GM21619 (cell line): ENCODE measurements around the gene ACP2.

Experiments
- ATAC-seq: cut with Tn5 transposase; IDR thresholded peaks from one replicate; pipeline ENCODE4 v1.9.1; 2021; ENCODE audit not compliant: unreplicated experiment

Gene ACP2

DNA sequence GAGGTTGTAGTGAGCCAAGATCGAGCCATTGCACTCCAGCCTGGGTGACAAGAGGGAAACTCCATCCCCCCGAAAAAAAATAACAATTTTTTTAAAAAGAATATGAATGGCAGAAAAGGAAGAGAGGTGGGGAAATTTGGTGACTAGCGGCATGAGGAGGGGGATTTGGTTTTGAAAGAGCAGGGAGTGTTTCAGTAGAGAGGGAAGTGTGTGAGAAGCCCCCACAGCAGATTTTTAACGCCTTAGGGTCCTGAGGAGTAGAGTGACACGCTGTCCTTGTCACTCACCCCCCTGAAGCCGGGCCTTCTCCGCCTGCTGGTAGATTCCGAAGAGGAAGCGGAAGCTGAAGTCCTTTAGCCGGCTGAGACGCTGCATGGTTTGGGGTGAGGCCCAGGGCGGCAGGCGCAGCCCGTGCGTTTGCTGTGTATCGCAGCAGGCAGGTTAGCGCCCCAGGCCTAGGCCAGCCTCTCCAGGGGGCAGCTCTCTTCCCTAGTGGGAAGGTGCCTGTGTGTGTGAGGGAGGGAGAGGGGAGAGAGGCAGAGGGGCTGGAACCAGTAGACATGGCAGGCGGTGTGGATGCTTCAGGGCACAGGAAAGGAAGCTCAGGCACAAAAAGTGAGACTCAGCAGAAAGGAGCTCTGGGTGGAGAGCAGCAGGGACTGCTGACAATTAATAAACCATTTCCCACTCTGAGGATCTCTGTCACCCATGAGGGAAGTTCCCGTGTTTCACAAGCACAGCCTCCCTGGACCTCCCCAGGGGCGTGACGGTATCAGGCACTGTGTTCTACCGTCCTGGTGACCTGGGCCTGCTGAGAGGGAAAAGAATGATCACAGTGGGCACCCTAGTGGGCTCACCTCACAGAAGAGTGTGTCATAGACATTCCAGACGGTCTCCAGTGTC, 3.9 kb downstream of the ACP2 start:
- ATAC-seq: no peak

DNA sequence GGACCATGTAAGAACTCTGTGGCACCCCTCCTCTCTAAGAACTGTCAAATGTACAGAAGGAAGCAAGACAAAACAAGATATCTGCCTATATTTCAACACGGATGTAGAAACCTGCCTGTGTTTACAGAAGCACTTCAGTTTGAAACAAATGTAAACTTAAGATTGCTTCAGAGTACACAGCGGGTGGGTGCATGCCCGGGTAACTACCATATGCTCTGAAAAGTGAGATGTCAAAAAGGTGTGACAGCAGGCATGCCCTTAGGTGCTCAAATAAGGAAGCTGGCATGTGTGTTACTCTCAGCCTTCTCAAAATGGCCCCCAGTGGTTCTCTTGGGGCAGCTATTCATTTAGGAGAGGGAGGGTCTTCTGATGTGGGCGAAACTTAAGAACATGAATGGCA, 5.2 kb downstream of the ACP2 start:
- no peak for ATAC-seq

DNA sequence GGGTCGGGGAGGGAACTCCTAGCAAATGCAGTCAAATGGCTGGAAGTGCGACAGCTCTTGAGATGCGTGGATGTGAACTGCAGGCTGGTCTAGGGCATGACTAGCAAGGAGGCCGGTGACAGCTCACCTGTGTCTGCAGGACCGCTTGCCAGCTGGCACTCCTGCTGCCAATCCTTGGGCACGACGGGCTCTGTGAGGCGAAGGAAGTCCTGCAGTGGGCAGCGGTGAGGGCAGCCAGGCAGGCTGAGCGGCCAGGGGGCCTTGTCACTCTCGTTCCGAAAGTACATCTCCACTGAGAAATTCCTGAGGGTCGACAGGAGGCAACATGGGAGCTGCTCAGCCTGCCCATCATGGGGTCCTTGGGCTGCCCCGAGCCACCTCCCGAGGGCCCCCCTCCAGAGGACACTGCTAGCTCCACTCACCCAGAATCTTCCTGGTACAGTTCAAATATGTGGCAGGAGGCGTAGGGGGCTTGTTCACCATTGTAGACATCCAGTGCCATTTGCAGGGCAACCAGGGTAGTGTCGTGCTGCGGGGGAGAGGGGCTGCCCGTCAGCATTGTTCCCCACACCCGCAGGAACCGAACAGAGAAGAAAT, 5.9 kb downstream of the ACP2 start:
- no peak for ATAC-seq

DNA sequence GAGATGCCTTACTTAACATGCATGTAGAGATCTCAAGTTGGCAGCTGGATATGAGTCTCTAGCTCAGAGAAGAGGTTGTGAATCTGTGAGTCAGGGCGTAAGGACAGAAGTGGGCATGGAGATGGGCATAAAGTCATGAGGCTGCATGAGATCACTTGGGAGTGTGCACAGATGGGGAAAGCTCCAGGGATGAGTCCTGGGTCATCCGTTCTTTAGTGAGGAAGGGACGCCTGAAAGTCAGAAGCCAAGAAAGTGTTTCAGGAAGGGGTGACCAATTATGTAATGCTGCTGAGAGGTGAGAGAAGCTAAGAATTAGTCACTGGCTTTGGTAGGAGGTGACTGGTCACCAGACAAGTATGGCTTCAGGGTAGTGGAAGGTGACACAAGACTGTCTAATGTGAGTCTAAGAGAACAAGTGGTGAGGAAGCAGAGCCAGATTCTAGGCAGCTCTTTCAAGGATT, 6.7 kb downstream of the ACP2 start:
- ATAC-seq: no peak

DNA sequence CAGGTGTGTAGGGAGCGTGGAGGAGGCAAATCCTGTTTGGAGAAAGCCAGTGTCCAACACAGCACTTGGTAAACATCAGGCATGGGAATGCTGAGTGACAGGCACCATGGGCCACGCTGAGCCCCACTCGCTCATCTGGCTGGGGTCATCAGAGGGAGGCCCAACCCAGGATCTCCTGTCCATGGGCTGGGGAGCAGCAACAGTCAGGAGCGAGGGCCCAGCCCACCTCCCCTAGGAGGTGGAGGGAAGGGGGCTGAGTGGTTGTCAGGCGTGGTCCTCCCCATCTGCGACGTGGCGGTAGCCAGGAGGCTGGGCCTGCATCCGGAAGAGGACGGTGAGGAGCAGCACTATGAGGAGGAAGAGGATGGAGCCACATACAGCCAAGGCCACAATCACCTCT, 8.8 kb downstream of the ACP2 start:
- no peak for ATAC-seq

DNA sequence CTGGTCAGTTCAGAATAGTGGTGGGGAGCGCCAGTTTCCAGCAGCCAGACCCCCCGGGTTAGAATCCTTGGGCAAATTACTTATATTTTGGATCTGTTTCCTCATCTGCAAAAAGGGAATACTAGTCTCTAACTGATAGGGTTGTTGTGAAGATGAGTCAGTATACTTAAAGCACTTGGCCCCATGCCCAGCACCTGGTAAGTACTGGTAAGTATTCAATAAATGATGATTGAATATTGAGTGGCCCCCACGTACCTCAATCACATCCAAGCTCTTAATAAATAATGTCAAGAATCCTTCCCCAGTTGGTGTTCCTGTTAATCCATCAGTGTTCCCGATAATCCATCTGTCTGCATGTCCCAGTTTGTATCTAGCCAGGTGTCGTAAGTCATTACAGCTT, 12.1 kb downstream of the ACP2 start:
- ATAC-seq: no peak

DNA sequence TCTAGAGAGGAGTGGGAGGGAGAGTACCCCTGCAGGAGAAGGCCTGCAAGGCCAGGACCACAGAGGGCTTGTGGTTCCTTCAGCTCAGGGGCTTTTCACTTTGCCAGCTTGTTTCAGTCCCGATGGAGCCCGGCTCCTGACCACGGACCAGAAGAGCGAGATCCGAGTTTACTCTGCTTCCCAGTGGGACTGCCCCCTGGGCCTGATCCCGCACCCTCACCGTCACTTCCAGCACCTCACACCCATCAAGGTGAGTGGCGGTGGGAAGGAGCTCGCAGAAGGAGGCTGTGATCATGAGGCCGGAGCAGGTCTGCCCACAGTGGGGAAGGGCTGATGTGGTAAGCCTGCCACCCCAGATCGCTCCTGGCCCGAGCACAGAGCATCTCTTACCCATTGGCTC, 13.5 kb downstream of the ACP2 start:
- no peak for ATAC-seq

DNA sequence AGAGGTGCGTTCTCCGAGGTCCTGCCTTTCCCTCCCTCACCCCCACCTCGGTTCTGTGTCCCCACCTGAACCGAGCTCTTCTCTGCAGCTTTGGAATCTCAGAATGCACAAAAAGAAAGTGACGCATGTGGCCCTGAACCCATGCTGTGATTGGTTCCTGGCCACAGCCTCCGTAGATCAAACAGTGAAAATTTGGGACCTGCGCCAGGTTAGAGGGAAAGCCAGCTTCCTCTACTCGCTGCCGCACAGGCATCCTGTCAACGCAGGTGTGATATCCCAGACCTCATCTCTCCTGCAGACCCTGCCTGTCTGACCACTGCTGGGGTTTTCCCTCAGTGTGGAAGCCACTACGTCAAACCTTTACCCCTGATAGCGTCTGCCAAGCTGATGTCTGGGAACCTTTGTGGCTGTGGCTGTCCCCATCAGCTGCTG, 13.9 kb downstream of the ACP2 start:
- ATAC-seq: no peak

DNA sequence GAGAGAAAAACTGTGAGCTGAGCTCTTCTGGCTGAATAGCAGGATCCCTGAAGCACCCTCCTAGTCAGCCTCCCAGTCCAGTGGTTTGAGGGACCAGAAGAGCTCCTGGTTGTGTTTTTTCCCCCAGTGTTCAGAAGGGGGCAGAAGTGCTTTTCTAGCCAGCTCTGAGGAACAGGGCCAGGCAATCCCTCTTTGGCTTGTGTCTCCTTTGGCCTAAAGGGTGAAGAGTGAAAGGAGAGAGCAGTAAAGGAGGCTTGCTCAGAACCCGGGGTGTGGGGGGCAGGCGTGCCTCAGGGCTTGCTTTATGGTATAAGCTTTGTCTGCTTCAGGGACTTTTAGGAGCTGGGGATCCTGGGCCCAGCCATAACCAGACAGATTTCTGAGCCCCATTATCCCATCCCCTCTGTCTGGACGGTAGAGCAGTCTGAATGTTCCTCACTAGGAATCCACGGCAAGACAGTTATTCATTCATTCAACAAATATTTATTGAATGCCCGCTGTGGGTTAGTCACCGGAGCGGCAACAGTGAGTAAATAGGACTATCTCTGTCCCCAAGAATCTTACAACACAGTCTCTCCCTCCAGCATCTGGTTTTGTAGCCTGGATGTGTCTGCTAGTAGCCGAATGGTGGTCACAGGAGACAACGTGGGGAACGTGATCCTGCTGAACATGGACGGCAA, 14.5 kb downstream of the ACP2 start:
- no peak for ATAC-seq

DNA sequence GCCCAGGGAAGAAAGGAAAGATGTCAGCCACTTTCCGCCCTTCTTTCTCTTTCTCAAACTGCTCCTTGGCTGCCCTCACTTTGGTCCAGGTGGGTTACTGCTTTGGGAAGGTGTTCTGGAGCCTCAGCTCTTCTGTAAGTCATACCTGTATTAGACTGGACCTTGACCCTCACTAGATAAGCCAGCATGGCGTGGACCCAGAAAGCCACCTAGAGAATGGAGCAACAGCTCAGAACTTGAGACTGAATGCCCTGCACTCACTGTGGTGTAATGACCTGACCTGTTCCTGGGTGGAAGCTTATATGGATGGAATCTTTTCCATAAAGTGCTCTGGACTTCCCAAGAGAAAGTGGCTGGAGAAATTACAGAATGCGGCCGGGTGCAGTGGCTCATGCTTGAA, 15.6 kb downstream of the ACP2 start:
- ATAC-seq: no peak

DNA sequence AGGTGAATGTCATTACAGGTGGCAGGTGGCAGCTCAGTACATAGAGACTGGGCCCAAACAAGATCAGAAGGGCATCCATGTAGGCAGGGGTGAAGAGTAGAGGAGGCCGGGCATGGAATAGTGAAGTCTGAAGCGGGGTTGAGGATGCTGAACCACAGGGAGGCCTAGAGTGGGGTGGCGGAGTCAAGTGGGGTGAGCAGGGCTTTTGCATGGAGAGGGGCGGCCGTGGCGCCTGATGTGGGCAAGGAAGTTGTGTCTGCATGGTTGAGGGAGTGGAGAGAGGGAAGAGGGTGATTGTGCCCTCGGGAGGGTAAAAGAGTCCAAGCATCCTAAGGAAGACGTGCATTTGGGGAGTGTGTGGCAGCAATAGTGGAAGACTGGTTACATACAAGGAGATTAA, 19.5 kb downstream of the ACP2 start:
- ATAC-seq: no peak

DNA sequence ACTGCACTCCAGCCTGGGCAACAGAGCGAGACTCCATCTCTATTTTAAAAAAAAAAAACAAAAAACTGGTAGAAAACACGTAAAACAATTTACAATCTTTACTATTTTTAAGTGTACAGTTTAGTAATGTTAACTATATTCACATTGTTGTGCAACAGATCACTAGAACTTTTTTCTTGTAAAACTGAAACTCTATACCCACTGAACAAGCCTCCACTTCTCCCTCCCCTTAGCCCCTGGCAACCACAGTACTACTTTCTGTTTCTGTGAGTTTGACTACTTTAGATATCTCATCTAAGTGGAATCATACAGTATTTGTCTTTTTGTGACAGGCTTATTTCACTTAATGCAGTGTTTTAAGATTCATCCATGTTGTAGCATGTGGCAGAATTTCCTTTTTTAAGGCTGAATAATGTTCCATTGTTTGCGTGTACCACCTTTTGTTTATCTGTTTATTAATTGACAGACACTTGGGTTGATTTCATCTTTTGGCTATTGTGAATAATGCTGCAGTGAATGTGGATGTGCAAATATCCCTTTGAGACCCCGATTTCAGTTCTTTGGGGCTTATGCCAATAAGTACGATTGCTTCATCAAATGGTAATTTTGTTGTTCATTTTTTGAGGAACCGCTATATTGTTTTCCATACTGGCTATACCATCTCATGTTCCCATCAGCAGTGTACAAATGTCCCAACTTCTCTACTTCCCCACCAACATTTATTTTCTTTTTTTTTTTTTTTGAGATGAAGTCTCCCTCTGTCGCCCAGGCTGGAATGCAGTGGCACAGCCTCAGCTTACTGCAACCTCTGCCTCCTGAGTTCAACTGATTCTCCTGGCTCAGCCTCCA, 22.8 kb downstream of the ACP2 start:
- peak; percentile 88 for ATAC-seq

DNA sequence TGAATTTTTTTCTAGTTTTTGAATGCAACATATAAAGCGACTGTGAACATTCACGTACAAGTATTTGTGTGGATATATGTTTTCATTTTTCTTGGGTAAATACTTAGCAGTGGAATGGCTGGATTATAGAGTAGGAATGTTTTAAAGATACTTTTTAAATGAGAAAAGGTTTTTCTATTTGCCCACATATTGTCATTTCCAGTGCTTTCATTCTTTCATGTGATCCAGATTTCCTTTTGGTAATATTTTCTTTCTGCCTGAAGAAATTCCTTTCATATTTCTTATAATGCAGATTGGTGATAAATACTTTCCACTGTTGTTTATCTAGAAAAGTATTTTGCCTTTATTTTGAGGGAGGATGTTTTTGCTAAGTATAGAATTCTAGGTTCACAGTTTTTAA, 25.9 kb downstream of the ACP2 start:
- no peak for ATAC-seq

DNA sequence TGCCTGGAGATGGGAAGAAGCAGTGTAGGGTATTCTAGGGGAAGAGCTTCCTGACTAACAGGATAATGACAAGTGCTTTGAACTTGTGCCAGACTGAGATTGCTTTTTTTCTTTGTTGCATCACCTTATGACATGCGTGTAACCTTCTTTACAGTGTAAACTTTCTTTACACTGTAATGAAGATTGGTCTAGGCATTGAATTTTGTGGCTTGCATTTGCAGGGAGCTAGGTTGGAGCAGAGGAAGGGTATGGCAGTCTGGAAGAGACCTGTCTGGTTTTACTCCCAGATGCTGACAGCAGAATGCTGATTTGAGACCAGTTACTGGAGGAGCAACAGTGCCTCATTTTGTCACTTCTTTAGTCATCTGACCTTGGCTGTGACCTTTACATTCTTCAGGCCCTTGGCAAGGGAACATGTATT, 28.2 kb downstream of the ACP2 start:
- no peak for ATAC-seq

DNA sequence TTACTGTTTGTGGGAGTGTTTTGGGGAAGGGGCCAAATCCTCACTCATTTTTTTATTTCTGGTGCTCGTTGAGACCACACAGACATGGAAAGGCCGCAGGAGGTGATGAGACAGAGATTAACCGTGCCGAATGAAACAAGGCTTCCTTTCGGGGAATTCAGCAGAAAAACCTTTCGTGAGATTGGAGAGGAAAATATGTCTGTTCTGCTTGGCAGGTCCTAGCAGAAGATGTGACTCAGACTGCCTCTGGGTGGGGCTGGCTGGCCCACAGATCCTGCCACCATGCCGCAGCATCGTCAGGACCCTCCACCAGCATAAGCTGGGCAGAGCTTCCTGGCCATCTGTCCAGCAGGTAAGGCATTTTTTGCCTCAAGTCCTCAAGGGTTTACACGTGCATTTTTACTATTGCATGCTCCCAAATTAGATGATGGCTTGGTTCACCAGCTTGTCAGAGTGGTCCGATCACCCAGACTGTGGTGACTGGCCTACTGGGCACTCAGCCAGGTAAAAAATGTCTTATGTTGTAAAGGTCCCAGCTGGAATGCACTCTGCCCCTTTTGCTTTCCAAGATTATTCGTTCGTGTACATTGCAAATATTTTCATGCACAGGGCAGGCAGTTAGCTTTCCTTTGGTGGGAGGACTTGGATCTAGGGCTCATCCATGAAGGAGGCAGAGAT, 32.4 kb downstream of the ACP2 start:
- ATAC-seq: no peak

DNA sequence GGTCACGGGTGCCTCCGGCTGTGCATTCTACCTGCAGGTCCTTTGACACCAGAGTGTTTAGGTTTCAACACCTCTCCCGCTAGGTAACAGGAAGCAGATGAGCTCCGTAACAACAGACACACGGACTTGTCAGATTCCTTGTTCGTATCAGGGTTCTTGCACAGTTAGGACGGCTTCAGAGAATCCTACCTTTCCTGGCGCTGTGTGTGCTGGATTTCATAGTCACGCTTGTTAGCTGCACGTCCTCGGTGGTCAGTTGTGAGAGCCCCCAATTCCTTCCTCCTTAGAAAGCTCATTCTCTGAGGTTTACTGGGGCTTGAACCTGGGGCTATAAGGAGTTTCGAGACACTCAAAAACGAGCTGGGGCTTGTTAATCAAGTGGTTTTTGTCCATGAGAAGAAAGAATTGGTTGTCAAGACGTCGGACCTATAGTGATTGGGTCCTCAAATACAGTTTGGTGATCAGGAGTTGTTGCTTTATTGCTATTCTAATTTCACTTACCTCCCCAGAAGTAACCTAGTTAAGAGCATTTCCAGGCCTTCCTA, 33.2 kb downstream of the ACP2 start:
- ATAC-seq: no peak

DNA sequence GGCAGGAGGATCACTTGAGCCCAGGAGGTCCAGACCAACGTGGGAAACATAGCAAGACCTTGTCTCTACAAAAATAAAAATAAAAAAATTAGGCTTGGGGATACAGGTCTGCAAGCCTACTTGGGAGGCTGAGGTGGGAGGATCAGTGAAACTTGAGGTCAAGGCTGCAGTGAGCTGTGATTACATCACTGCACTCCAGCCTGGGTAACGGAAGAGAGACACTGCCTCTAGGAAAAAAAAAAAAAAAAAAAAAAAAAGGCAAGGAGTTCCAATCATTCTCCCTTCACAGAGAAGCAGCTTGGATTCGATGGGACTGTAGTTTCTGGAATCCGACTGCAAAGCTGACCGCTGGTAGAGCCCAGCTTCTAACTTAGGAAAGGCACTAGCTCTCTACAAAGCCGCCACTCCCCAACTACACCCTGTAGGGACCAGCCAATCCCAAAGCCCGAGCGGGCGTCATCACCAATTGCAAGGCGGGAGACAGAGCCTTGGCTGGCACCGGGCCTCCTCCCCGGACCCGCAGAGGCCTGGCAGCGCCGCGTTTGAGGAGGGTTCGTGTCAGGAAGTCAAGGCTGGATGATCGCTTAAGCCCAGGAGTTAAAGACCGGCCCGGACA, 34.6 kb downstream of the ACP2 start:
- ATAC-seq: peak; percentile 54

DNA sequence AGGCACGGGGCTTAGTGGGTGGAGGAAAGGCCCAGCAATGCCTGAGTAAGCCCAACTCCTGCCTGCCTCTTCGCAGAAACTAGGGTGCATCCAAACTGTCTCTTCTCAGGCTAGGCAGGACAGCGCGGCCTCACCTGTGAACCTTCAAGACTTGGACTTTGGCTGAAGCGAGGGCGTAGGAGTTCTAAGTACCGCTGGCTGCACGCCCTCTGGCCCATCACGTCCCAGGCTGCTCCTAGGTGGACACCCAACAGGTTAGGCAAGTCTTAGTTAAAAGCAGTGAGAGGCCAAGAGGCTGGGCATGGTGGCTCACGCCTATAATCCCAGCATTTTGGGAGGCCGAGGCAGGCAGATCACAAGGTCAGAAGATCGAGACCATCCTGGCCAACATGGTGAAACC, 35.7 kb downstream of the ACP2 start:
- ATAC-seq: no peak

DNA sequence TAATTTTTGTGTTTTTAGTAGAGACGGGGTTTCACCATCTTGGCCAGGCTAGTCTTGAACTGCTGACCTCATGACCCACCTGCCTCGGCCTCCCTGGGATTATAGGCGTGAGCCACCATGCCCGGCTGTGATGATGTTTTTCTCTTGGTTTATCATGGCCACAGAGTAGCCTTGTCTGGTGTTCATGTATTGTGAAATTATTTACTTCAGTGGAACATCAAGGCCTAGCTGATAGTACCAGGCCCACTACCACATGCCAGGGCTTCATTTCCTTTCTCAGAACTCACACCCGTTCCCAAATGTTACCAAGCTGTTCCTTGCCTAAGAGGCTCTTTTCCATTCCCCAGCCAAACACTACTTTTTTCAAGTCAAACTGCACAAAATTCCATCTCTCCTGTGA, 40.0 kb downstream of the ACP2 start:
- no peak for ATAC-seq
